Mononuclear cell (primary cell): Measurements from ENCODE around the gene CBX4. TPM values are rescaled to one million over a fixed set of nuclear protein-coding genes. Genes with fewer than 3 reads are reported as not detected.

Source experiments
- H3K27me3 ChIP-seq: 2 replicates; pipeline ENCODE4 v1.6.0; 2011; ENCODE audit warnings: low read length, control low read depth; ENCODE audit not compliant: insufficient read depth
- H3K4me1 ChIP-seq: 2 replicates; pipeline ENCODE4 v1.5.1; 2011; ENCODE audit warnings: mild to moderate bottlenecking, low read length, control low read depth; ENCODE audit not compliant: insufficient read depth
- H3K4me3 ChIP-seq: 2 replicates; pipeline ENCODE4 v1.5.1; 2011; ENCODE audit warnings: mild to moderate bottlenecking, low read length, moderate library complexity
- H3K9me3 ChIP-seq: 2 replicates; pipeline ENCODE4 v1.5.1; 2011; ENCODE audit warnings: low read depth, mild to moderate bottlenecking, control low read depth, low read length
- total RNA-seq: library from RNA; depleted of rRNA; stranded (reverse); fragments of >200 nt; gene quantifications from one replicate; pipeline ENCODE4 v1.2.3, GENCODE V29; 2012

Gene CBX4
- total RNA-seq, 1 donor = 77.2 TPM

- Histone ChIP-seq H3K4me1 (peaks cover 26% of the 10 kb centered on the region), H3K9me3 (no peaks in the 10 kb centered on the region), H3K27me3 (peaks cover 60% of the 10 kb centered on the region), H3K4me3 (no peak overlapping the region)
These were observed 49.1 kb downstream of the CBX4 start for GRCh38 chr17:79789943-79790804.

GRCh38 chr17:79788989-79789942, 50.0 kb downstream of the CBX4 start:
- Histone ChIP-seq H3K4me3 (no peak overlapping the region), H3K27me3 (peaks cover 60% of the 10 kb centered on the region), H3K9me3 (no peaks in the 10 kb centered on the region), H3K4me1 (peaks cover 26% of the 10 kb centered on the region)

- Histone ChIP-seq H3K27me3 (peaks cover 60% of the 10 kb centered on the region), H3K4me1 (peaks cover 26% of the 10 kb centered on the region), H3K4me3 (no peak overlapping the region), H3K9me3 (no peaks in the 10 kb centered on the region)
These were observed 50.8 kb downstream of the CBX4 start for GRCh38 chr17:79788455-79788854.

GRCh38 chr17:79786930-79787643, 52.2 kb downstream of the CBX4 start:
- H3K27me3 ChIP-seq = peaks cover 53% of the 10 kb centered on the region
- no peak overlapping the region for H3K4me3 ChIP-seq
- H3K9me3 ChIP-seq = no peaks in the 10 kb centered on the region
- peaks cover 28% of the 10 kb centered on the region for H3K4me1 ChIP-seq

- Histone ChIP-seq H3K9me3 (no peaks in the 10 kb centered on the region), H3K27me3 (peaks cover 47% of the 10 kb centered on the region), H3K4me1 (peaks cover 27% of the 10 kb centered on the region), H3K4me3 (no peak overlapping the region)
These were observed 53.1 kb downstream of the CBX4 start for GRCh38 chr17:79785900-79786810.

GRCh38 chr17:79785017-79785899, 54.0 kb downstream of the CBX4 start:
- Histone ChIP-seq H3K27me3 (peaks cover 39% of the 10 kb centered on the region), H3K4me3 (no peak overlapping the region), H3K9me3 (no peaks in the 10 kb centered on the region), H3K4me1 (peaks cover 19% of the 10 kb centered on the region)

GRCh38 chr17:79784353-79785016, 54.8 kb downstream of the CBX4 start:
- H3K4me3 ChIP-seq = no peak overlapping the region
- peaks cover 38% of the 10 kb centered on the region for H3K27me3 ChIP-seq
- H3K9me3 ChIP-seq = no peaks in the 10 kb centered on the region
- peaks cover 11% of the 10 kb centered on the region for H3K4me1 ChIP-seq

- H3K4me1 ChIP-seq = peaks cover 13% of the 10 kb centered on the region
- no peaks in the 10 kb centered on the region for H3K9me3 ChIP-seq
- peaks cover 38% of the 10 kb centered on the region for H3K27me3 ChIP-seq
- H3K4me3 ChIP-seq = no peak overlapping the region
These were observed 55.3 kb downstream of the CBX4 start for GRCh38 chr17:79783891-79784290.

Other genes with a start within 250 kb of the CBX4 start
- under 0.01 TPM for gene RBFOX3, start 228.4 kb downstream of the CBX4 start, total RNA-seq
- not detected for gene ENPP7, start 108.5 kb downstream of the CBX4 start, total RNA-seq
- under 0.01 TPM for gene CBX2, start 61.3 kb downstream of the CBX4 start, total RNA-seq
- 1.2 TPM for gene CBX8, start 42.4 kb downstream of the CBX4 start, total RNA-seq
- gene TBC1D16, start 196.4 kb upstream of the CBX4 start, total RNA-seq = 0.52 TPM
- 0.84 TPM for gene CCDC40, start 197.2 kb upstream of the CBX4 start, total RNA-seq